Hepatocyte (in vitro differentiated cells): ENCODE measurements around the gene GAS2L1. TPM values are rescaled to one million over a fixed set of nuclear protein-coding genes. Genes with fewer than 3 reads are reported as not detected.

Source experiments
- DNase-seq: peaks from one replicate; pipeline ENCODE4 v3.0.0-alpha.2; 2016; ENCODE audit warnings: low spot score
- H2AFZ ChIP-seq: fragments of 200-600 bp; sonication (generic); 2 replicates; pipeline ENCODE4 v1.6.0; 2016; ENCODE audit warnings: antibody characterized with exemption, mild to moderate bottlenecking
- H3K27ac ChIP-seq: fragments of 200-600 bp; sonication (generic); 2 replicates; pipeline ENCODE4 v1.5.1; 2016; ENCODE audit warnings: mild to moderate bottlenecking
- H3K27me3 ChIP-seq: fragments of 200-600 bp; sonication (generic); 2 replicates; pipeline ENCODE4 v1.6.1; 2016
- H3K36me3 ChIP-seq: fragments of 200-600 bp; sonication (generic); replicated peaks from 2 replicates; pipeline ENCODE4 v1.5.1; 2016; ENCODE audit warnings: low read depth; ENCODE audit not compliant: insufficient read depth
- H3K4me1 ChIP-seq: fragments of 200-600 bp; sonication (generic); 2 replicates; pipeline ENCODE4 v1.5.1; 2016; ENCODE audit warnings: mild to moderate bottlenecking, moderate library complexity; ENCODE audit not compliant: insufficient read depth
- H3K4me2 ChIP-seq: fragments of 200-600 bp; sonication (generic); 2 replicates; pipeline ENCODE4 v1.6.0; 2016
- H3K4me3 ChIP-seq: fragments of 200-600 bp; sonication (generic); 2 replicates; pipeline ENCODE4 v1.5.1; 2016; ENCODE audit warnings: mild to moderate bottlenecking
- H3K79me2 ChIP-seq: fragments of 200-600 bp; sonication (generic); 2 replicates; pipeline ENCODE4 v1.6.0; 2017; ENCODE audit warnings: mild to moderate bottlenecking
- H3K9me2 ChIP-seq: fragments of 200-600 bp; sonication (generic); replicated peaks from 2 replicates; pipeline ENCODE4 v1.6.0; 2017; ENCODE audit warnings: mild to moderate bottlenecking; ENCODE audit not compliant: insufficient read depth
- H3K9me3 ChIP-seq: fragments of 200-600 bp; sonication (generic); 2 replicates; pipeline ENCODE4 v1.5.1; 2016; ENCODE audit warnings: low read depth, mild to moderate bottlenecking
- H4K20me1 ChIP-seq: fragments of 200-600 bp; sonication (generic); 2 replicates; pipeline ENCODE4 v1.6.0; 2016; ENCODE audit warnings: mild to moderate bottlenecking; ENCODE audit not compliant: insufficient read depth, poor library complexity, severe bottlenecking
- CTCF ChIP-seq: fragments of 200-600 bp; sonication (generic); IDR thresholded peaks from 2 replicates; pipeline ENCODE4 v1.5.1; 2016; ENCODE audit warnings: antibody characterized with exemption, mild to moderate bottlenecking; ENCODE audit not compliant: poor library complexity
- EZH2 ChIP-seq: fragments of 200-600 bp; sonication (generic); IDR thresholded peaks from 2 replicates; pipeline ENCODE4 v1.6.1; 2016; ENCODE audit warnings: antibody characterized with exemption, mild to moderate bottlenecking, borderline replicate concordance
- EZH2phosphoT487 ChIP-seq: fragments of 200-600 bp; sonication (generic); IDR thresholded peaks from one replicate; pipeline ENCODE4 v1.6.1; 2018; ENCODE audit warnings: antibody characterized with exemption, mild to moderate bottlenecking, low read depth, moderate library complexity; ENCODE audit not compliant: unreplicated experiment, severe bottlenecking
- WGBS: methylation state at CpG from one replicate; pipeline ENCODE4 v1.1.6; 2016; ENCODE audit warnings: low lambda C conversion rate; ENCODE audit errors: missing lambda C conversion rate; 5-methylcytosine and 5-hydroxymethylcytosine counted together
- polyA plus RNA-seq: library from polyadenylated mRNA; unstranded; fragments of >200 nt; fragmentation: Nextera tagmentation; extraction: Ambion mirVana; gene quantifications from 2 replicates; pipeline ENCODE4 v1.2.1, GENCODE V29; 2016
- total RNA-seq: library from RNA; depleted of rRNA; stranded (reverse); fragments of >200 nt; gene quantifications from 2 replicates; pipeline ENCODE4 v1.2.3, GENCODE V29; 2014

Gene GAS2L1
- total and polyA plus RNA-seq, 2 experiments from 2014 or later = 10.4 to 46.0 TPM

DNA sequence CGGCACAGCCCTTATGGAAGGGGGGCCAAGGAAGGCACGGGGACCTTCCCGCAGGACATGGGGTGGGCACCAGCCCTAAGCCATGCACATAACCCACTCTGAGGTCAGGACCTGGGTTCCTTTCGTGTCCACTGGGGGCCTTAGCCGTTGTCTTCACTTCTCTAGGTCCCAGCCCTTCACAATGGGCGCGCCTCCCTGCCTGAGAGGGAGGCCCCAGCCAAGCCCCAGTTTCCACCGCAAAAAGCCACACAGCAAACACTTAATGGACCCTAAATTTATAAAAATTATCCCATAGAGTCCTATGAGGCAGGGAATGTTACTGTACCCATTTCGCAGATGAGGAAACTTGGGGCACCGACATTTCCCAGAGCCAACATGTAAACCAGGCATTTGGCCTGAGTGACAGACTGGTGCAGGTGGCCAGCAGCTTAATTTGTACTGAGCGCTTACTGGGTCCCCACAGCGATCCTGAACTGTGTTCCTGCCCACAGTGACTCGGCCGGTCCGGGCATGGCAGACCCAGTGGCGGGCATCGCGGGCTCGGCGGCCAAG is 1.2 kb downstream of the GAS2L1 start:
- Histone ChIP-seq H3K4me1 (peaks cover 11% of the 10 kb centered on the region), H3K4me3 (peak overlapping the region; percentile 93), H3K9me2 (no peaks in the 10 kb centered on the region), H3K9me3 (no peaks in the 10 kb centered on the region), H3K36me3 (no peaks in the 10 kb centered on the region), H3K27me3 (peaks cover under 1% of the 10 kb centered on the region), H2AFZ (peak overlapping the region; percentile 96), H3K79me2 (peaks cover 10% of the 10 kb centered on the region), H3K4me2 (peak overlapping the region; percentile 98), H4K20me1 (no peaks in the 10 kb centered on the region), H3K27ac (no peak overlapping the region)
- WGBS = 78% methylated on average over 20 of the region's 20 CpGs
- TF ChIP-seq CTCF (no peak), EZH2phosphoT487 (no peak), EZH2 (no peak)
- DNase-seq = no peak

DNA sequence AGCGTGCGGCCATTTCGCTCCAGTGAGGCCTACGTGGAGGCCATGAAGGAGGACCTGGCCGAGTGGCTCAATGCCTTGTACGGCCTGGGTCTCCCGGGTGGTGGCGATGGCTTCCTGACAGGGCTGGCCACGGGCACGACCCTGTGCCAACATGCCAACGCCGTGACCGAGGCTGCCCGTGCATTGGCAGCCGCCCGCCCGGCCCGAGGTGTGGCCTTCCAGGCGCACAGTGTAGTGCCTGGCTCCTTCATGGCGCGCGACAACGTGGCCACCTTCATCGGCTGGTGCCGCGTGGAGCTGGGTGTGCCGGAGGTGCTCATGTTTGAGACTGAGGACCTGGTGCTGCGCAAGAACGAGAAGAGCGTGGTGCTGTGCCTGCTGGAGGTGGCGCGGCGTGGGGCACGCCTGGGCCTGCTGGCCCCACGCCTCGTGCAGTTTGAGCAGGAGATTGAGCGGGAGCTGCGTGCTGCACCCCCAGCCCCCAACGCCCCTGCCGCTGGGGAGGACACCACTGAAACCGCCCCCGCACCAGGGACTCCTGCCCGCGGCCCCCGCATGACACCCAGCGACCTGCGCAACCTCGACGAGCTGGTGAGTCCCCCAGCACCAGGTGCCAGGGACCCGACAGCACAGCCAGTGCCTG is 1.8 kb downstream of the GAS2L1 start:
- TF ChIP-seq EZH2 = no peak
- no peak for TF ChIP-seq CTCF

GRCh38 chr22:29308791-29309262 is 2.4 kb downstream of the GAS2L1 start:
- no peak overlapping the region for H3K27ac ChIP-seq
- no peaks in the 10 kb centered on the region for H4K20me1 ChIP-seq
- H2AFZ ChIP-seq = no peak overlapping the region
- no peak overlapping the region for H3K4me3 ChIP-seq
- H3K27me3 ChIP-seq = peaks cover 12% of the 10 kb centered on the region
- no peak for TF ChIP-seq CTCF
- TF ChIP-seq EZH2 = no peak
- TF ChIP-seq EZH2phosphoT487 = no peak
- no peaks in the 10 kb centered on the region for H3K9me2 ChIP-seq
- no peaks in the 10 kb centered on the region for H3K9me3 ChIP-seq
- H3K79me2 ChIP-seq = peaks cover 10% of the 10 kb centered on the region
- no peaks in the 10 kb centered on the region for H3K36me3 ChIP-seq
- DNase-seq = no peak
- peaks cover 11% of the 10 kb centered on the region for H3K4me1 ChIP-seq
- WGBS = 79% methylated on average over 13 of the region's 13 CpGs
- peak overlapping the region; percentile 98 for H3K4me2 ChIP-seq

More for the DNA sequence above, 1.8 kb downstream of the GAS2L1 start:
- 96% methylated on average over 47 of the region's 50 CpGs for WGBS
- H3K4me3 ChIP-seq = no peak overlapping the region
- no peaks in the 10 kb centered on the region for H3K9me3 ChIP-seq
- no peaks in the 10 kb centered on the region for H3K36me3 ChIP-seq
- no peak overlapping the region for H2AFZ ChIP-seq
- DNase-seq = no peak
- H3K4me2 ChIP-seq = peak overlapping the region; percentile 98
- H4K20me1 ChIP-seq = no peaks in the 10 kb centered on the region
- peaks cover 11% of the 10 kb centered on the region for H3K4me1 ChIP-seq
- H3K27ac ChIP-seq = no peak overlapping the region
- no peaks in the 10 kb centered on the region for H3K9me2 ChIP-seq
- peaks cover 10% of the 10 kb centered on the region for H3K79me2 ChIP-seq
- H3K27me3 ChIP-seq = peaks cover 6% of the 10 kb centered on the region
